GM21825 (cell line): ENCODE measurements around the gene NCOA5.

Experiments used
- ATAC-seq: cut with Tn5 transposase; IDR thresholded peaks from one replicate; pipeline ENCODE4 v1.9.1; 2021; ENCODE audit warnings: mild to moderate bottlenecking, moderate library complexity; ENCODE audit not compliant: unreplicated experiment

NCOA5 gene

GRCh38 chr20:46046588-46047310 lies 43.0 kb downstream of the NCOA5 start:
- ATAC-seq = no peak

- no peak for ATAC-seq
These were observed 44.9 kb downstream of the NCOA5 start for GRCh38 chr20:46044896-46045295.

- no peak for ATAC-seq
These were observed 46.2 kb downstream of the NCOA5 start for GRCh38 chr20:46043556-46043955.

GRCh38 chr20:46040902-46041535 lies 48.7 kb downstream of the NCOA5 start:
- ATAC-seq = no peak

GRCh38 chr20:46037036-46037435 lies 52.7 kb downstream of the NCOA5 start:
- ATAC-seq = no peak

- ATAC-seq = no peak
These were observed 53.4 kb downstream of the NCOA5 start for GRCh38 chr20:46036370-46036769.

- no peak for ATAC-seq
These were observed 54.0 kb downstream of the NCOA5 start for GRCh38 chr20:46035713-46036112.

GRCh38 chr20:46035253-46035652 lies 54.5 kb downstream of the NCOA5 start:
- no peak for ATAC-seq

GRCh38 chr20:46034039-46034438 lies 55.7 kb downstream of the NCOA5 start:
- ATAC-seq = no peak

- no peak for ATAC-seq
These were observed 58.0 kb downstream of the NCOA5 start for GRCh38 chr20:46031701-46032254.

GRCh38 chr20:46031014-46031569 lies 58.7 kb downstream of the NCOA5 start:
- no peak for ATAC-seq

- ATAC-seq = no peak
These were observed 59.3 kb downstream of the NCOA5 start for GRCh38 chr20:46030284-46031013.

- ATAC-seq = no peak
These were observed 60.9 kb downstream of the NCOA5 start, which contains the start of gene SLC12A5 for GRCh38 chr20:46028772-46029371. TSS of gene SLC12A5 (plus strand) at chr20:46029215. CDS start at chr20:46029345, 130 bp downstream.

GRCh38 chr20:46028110-46028509 lies 61.7 kb downstream of the NCOA5 start:
- ATAC-seq = no peak

- no peak for ATAC-seq
These were observed 62.4 kb downstream of the NCOA5 start for GRCh38 chr20:46027245-46027853.

GRCh38 chr20:46025376-46025783 lies 64.4 kb downstream of the NCOA5 start:
- no peak for ATAC-seq

GRCh38 chr20:46023999-46024398 lies 65.8 kb downstream of the NCOA5 start:
- no peak for ATAC-seq

- ATAC-seq = no peak
These were observed 66.6 kb downstream of the NCOA5 start for GRCh38 chr20:46023148-46023484.

- no peak for ATAC-seq
These were observed 67.2 kb downstream of the NCOA5 start for GRCh38 chr20:46022411-46023147.
